ENCODE measurements around the gene C5orf34. TPM values are rescaled to one million over a fixed set of nuclear protein-coding genes. Genes with fewer than 3 reads are reported as not detected.
A peak's percentile ranks its signal among the peaks of the same experiment; 100 is the strongest.
"Not testable (repeated sequence)": the region's sequence is repeated elsewhere in the genome, so short reads cannot be mapped to it uniquely, and the experiment has no call there.

Gene C5orf34
- polyA plus RNA-seq, 1 donor from 2014 or later: 0.74 TPM

DNA sequence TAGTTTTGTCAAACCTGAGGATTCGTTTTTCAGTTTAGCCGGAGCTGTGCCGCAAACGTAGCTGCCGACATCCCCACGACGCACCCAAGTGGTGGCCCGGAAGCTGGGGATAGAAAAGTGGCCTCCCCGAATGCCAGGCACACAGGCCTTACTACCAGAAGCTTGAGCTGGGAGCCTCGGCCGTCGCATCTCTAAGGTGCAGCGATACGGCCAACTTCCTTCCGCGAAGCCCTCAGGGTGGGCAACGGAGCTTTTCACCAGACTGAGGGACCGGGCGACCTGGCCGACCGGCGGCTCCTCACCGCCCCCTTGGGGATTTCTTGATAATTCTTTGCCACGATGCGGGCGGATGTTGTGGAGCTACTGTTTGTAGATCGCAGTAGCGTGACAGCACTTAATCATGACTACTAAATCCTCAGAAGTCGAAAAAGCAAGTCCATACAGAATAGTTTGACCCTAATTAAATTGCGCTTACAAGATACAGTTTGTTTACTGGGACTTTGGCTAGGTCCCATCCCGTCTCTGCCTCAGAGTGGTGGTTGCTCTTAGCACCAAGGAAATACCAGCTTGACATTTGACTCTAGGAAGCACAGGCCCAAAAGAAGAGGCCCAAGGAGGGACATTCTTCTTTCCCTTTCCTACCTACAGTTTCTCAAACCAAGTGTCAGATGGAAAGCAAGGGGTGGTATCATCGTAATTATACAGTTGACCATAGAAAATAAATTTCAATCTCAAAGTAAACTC is 30.7 kb downstream of the C5orf34 start:
- Mint-ChIP-seq H3K4me1 (peaks cover 19 to 32% (median 26%) of the 10 kb centered on the region in 3 donors), H3K36me3 (no peaks in the 10 kb centered on the region), H3K27ac (peak overlapping the region; percentile 97 to 100 (median 100)), H3K4me3 (peak overlapping the region; percentile 97 to 100 (median 98)), H3K27me3 (no peaks in the 10 kb centered on the region), H3K9me3 (no peaks in the 10 kb centered on the region)

DNA sequence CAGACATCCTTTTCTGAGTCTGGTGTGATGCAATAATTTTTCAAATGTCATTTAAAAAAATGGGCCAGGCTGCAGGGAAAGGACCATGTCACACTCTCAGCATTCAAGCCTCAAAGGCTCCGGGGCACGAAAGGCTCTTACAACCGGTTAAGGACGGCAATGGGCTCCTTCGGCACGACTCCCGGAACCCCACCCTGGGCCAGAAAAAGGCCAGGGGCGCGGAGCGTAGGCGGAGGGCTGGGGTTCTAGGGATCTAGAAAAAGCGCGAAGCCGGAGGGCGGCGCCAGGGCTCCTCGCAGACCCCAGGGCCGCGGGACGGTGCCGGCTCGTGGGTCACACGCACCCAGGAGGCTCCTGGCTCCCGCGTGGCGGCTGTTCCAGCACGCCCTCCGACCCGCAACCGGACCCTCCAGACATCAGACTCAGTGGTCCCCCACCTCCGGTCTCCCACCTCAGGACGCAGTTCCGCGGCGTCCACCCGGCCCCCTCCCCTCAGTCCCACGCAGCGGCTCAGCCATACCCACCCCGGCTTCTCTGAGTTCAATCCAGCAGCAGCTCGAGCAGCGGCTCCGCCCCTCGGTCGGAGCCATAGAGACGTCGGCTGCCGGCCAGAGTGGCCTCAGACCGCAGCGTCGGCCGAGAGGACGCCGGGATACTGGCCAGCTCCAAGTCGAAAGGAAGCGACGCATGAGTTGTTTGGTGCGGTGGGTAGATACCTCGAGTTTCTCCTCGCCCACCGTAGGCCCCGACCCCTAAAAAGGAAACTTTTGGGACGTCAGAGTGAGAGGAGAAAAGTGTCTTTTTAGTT is 31.4 kb downstream of the C5orf34 start, which contains the start of gene TMEM267:
Gene TMEM267, minus strand, starts transcription at position 568 of the 808 bp plus-strand sequence. CDS start 29,896 bp downstream, outside the sequence.
- Mint-ChIP-seq H3K4me1 (peaks cover 21 to 32% (median 26%) of the 10 kb centered on the region in 3 donors), H3K36me3 (no peaks in the 10 kb centered on the region), H3K27me3 (no peaks in the 10 kb centered on the region), H3K27ac (peak within 1 kb of the TSS; percentile 97 to 100 (median 100)), H3K4me3 (peak within 1 kb of the TSS; percentile 97 to 100 (median 98)), H3K9me3 (no peaks in the 10 kb centered on the region)

DNA sequence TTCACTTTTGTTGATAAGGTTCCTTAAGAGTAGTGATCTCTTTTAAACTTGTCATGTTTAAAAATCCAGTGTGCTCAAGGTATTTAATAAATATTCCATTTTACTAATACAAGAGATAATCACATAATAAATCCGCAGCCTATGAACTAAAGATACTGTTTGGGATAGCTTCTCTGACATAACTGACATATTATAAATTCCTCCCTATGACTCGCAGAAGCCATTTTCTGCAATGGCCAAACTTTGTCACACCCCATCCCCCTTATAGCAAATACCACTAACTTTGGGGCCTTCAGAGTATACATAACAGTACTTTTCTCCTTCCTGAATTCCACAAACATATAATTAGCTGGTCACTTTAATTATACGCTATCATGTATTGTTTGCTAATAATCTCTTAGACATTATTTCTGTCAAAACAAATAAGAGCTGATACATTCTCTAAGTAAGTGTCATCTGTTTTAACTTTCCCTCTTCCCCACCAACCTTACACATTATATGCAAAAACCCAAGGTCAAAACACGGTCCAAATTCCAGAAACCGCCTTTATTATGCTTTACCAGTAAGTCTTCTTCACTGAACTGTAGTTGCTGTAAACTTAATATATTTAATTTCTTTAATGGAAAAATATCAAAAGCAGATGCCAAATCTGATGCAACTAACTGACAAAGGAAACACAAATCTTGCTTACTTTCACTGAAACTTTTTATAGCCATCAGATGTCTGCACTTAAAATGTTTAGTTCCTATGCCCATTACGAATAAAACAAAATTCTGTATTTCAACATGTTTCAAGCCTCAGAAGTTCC is 32.3 kb downstream of the C5orf34 start:
- Mint-ChIP-seq H3K36me3 (no peaks in the 10 kb centered on the region), H3K4me1 (peaks cover 23 to 32% (median 26%) of the 10 kb centered on the region in 3 donors), H3K9me3 (no peaks in the 10 kb centered on the region), H3K27ac (peak overlapping the region; percentile 94 to 100 (median 97)), H3K4me3 (peak overlapping the region; percentile 97 to 100 (median 98)), H3K27me3 (no peaks in the 10 kb centered on the region)

DNA sequence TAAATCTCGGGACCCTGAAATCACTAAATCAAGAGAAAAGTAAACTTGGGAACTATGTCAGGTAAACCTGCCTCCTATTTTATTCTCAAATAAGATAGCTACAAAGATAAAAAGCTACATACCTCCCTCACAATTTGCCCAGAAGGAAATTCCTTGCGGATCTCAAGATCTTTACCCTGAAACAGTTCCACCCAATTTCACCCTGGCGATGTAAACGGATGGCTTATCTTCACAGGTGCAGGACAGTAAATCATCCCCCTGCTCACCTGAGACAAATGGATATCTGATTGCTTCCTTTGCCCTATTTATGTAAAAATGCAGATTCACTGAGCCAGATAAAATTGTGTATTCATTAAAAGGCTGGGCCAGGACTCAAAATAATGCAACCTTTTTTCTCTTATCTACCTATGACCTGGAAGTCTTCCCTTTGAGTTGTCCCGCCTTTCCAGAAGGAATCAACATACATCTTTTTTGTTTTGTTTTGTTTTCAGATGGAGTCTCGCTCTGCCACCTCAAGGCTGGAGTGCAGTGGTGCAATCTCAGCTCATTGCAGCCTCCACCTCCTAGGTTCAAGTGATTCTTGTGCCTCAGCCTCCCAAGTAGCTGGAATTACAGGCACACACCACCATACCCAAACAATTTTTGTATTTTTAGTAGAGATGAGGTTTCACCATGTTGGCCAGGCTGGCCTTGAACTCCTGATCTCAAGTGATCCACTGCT is 45.1 kb downstream of the C5orf34 start:
- H3K4me1 Mint-ChIP-seq: peaks cover 12 to 32% (median 14%) of the 10 kb centered on the region in 3 donors
- no peak overlapping the region for H3K4me3 Mint-ChIP-seq
- H3K36me3 Mint-ChIP-seq: peaks cover 23% of the 10 kb centered on the region
- peaks cover 3 to 30% (median 15%) of the 10 kb centered on the region in 3 donors for H3K9me3 Mint-ChIP-seq
- H3K27me3 Mint-ChIP-seq: no peaks in the 10 kb centered on the region
- no peak overlapping the region for H3K27ac Mint-ChIP-seq

DNA sequence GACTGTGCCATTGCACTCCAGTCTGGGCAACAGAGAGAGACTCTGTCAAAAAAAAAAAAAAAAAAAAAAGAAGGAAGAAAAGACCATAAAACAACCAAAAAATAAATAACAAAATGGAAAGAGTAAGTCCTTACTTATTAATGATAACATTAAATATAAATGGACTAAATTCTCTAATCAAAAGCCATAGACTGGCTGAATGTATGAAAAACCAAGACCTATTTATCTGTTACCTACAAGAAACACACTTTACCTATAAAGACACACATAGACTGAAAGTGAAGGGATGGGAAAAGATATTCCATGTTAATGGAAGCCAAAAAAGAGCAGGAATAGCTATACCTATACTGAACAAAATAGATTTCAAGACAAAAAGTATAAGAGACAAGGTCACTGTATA is 47.8 kb downstream of the C5orf34 start:
- Mint-ChIP-seq H3K4me1 (peaks cover 5 to 20% (median 6%) of the 10 kb centered on the region in 3 donors), H3K27me3 (no peaks in the 10 kb centered on the region), H3K27ac (no peak overlapping the region), H3K4me3 (no peak overlapping the region), H3K9me3 (peaks cover 3 to 26% (median 15%) of the 10 kb centered on the region in 3 donors), H3K36me3 (peaks cover 23% of the 10 kb centered on the region)

DNA sequence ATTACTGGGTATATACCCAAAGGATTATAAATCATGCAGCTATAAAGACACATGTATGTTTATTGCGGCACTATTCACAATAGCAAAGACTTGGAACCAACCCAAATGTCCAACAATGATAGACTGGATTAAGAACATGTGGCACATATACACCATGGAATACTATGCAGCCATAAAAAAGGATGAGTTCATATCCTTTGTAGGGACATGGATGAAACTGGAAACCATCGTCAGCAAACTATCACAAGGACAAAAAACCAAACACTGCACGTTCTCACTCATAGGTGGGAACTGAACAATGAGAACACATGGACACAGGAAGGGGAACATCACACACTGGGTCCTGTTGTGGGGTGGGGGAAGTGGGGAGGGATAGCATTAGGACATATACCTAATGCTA is 49.5 kb downstream of the C5orf34 start:
- H3K36me3 Mint-ChIP-seq: peaks cover 20% of the 10 kb centered on the region
- H3K4me3 Mint-ChIP-seq: not testable (repeated sequence)

DNA sequence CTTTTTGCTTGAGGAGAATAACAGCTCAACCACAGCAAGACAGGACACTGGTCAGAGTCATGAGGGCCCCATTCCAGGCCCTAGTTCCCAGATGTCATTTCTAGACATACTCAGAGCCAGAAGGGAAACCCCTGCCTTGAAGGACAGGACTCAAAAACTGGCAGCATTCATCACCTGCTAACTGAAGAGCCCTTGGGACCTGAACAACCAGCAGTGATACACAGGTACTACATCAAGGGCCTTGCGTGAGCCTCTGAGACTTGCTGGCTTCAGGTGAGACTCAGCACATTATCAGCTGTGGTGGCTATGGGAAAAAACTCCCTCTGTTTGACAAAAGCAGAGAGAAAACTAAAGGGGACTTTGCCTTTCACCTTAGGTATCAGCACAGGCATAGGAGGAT is 53.9 kb downstream of the C5orf34 start:
- H3K36me3 Mint-ChIP-seq: peaks cover 26% of the 10 kb centered on the region
- no peak overlapping the region for H3K27ac Mint-ChIP-seq
- no peak overlapping the region for H3K4me3 Mint-ChIP-seq
- H3K27me3 Mint-ChIP-seq: no peaks in the 10 kb centered on the region
- peaks cover 0 to 3% (median 3%) of the 10 kb centered on the region in 3 donors for H3K4me1 Mint-ChIP-seq
- peaks cover 0 to 6% (median 1%) of the 10 kb centered on the region in 3 donors for H3K9me3 Mint-ChIP-seq

More for the DNA sequence above, 49.5 kb downstream of the C5orf34 start:
- not testable (repeated sequence) for H3K27me3 Mint-ChIP-seq, H3K27ac Mint-ChIP-seq
- Mint-ChIP-seq H3K4me1 (peaks cover 4 to 13% (median 5%) of the 10 kb centered on the region in 3 donors), H3K9me3 (peaks cover 3 to 18% (median 13%) of the 10 kb centered on the region in 3 donors)

DNA sequence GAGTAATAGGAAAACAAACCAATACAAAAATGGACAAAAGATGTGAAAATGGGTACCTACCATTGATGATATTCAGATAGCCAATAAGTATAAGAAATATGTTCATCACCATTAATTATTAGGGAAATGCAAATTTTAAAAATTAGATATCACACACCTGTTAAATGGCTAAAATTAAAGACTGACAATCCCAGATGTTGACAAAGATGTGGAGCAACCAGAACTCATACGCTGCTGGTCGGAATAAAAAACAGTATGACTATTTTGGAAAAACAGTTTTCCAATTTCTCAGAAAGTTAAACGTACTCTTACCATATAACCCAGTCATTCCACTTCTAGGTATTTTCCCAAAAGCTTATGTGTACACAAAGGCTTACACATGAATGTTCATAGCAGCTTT is 58.4 kb downstream of the C5orf34 start:
- peaks cover 0 to 4% (median 2%) of the 10 kb centered on the region in 3 donors for H3K9me3 Mint-ChIP-seq
- H3K36me3 Mint-ChIP-seq: peaks cover 34% of the 10 kb centered on the region
- no peaks in the 10 kb centered on the region for H3K27me3 Mint-ChIP-seq
- H3K27ac Mint-ChIP-seq: no peak overlapping the region
- no peak overlapping the region for H3K4me3 Mint-ChIP-seq
- H3K4me1 Mint-ChIP-seq: peaks cover 0 to 2% (median 0%) of the 10 kb centered on the region in 3 donors

DNA sequence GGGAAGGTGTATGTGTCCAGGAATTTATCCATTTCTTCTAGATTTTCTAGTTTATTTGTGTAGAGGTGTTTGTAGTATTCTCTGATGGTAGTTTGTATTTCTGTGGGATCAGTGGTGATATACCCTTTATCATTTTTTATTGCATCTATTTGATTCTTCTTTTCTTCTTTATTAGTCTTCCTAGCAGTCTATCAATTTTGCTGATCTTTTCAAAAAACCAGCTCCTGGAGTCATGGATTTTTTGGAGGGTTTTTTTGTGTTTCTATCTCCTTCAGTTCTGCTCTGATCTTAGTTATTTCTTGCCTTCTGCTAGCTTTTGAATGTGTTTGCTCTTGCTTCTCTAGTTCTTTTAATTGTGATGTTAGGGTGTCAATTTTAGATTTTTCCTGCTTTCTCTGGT is 73.4 kb downstream of the C5orf34 start:
- peaks cover 4 to 20% (median 14%) of the 10 kb centered on the region in 3 donors for H3K9me3 Mint-ChIP-seq
- not testable (repeated sequence) for H3K4me1 Mint-ChIP-seq, H3K27ac Mint-ChIP-seq, H3K4me3 Mint-ChIP-seq, H3K27me3 Mint-ChIP-seq
- peaks cover 13% of the 10 kb centered on the region for H3K36me3 Mint-ChIP-seq

DNA sequence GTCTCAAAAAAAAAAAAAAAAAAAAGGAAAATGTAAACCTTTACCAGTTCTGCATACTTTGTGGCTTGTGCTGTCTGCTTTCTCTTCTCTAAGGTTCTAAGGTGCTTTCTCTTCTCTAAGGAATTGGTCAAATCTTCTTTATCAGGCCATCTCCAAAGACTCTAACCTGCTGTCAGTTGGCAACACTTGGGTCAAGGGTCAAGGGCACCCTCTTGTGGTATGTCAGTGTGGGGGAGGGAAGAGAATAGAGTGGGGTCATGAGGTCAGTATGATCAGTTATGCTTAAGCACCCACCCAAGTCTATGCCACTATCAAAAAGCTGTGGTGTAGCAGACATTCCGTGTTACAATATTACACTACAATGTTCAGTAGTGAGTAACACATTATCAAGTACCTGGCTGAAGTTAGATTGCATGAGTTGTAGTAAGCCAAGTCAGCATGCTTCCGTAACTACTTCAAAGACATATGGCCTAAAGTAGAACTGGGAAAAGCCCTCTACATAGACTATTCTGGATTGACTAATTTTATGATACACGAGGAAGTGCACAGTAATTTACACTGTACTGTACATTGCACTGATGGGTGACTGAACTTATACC is 77.8 kb downstream of the C5orf34 start:
- H3K9me3 Mint-ChIP-seq: peaks cover 3 to 14% (median 12%) of the 10 kb centered on the region in 3 donors
- H3K27me3 Mint-ChIP-seq: no peaks in the 10 kb centered on the region
- peaks cover 0 to 4% (median 1%) of the 10 kb centered on the region in 3 donors for H3K4me1 Mint-ChIP-seq
- H3K4me3 Mint-ChIP-seq: no peak overlapping the region
- no peak overlapping the region for H3K27ac Mint-ChIP-seq
- no peaks in the 10 kb centered on the region for H3K36me3 Mint-ChIP-seq

Other genes with a start within 250 kb of the C5orf34 start
- gene HMGCS1, start 201.7 kb downstream of the C5orf34 start, polyA plus RNA-seq: 11.7 TPM
- gene CCL28, start 102.8 kb downstream of the C5orf34 start, polyA plus RNA-seq: 13.1 TPM
- gene TMEM267, start 31.3 kb downstream of the C5orf34 start, polyA plus RNA-seq: 21.2 TPM
- 35.8 TPM for gene PAIP1, start 41.9 kb upstream of the C5orf34 start, polyA plus RNA-seq
- gene NNT, start 88.0 kb upstream of the C5orf34 start, polyA plus RNA-seq: 37.3 TPM

All from IgD-negative memory B cell (primary cell).